ENCODE results near the gene NACA2. TPM values are rescaled to one million over a fixed set of nuclear protein-coding genes. Genes with fewer than 3 reads are reported as not detected.
"Not testable (repeated sequence)": the region's sequence is repeated elsewhere in the genome, so short reads cannot be mapped to it uniquely, and the experiment has no call there.

Gene NACA2
- total and polyA plus RNA-seq, 2 donors (not counting 1 experiment from before 2014, with no cell fraction given), result not detected

- H3K27ac ChIP-seq (ENCODE audit: low read length in 2 of 2); H3K4me3 ChIP-seq (ENCODE audit: control extremely low read depth in 1 of 5, extremely low read depth in 1 of 5, insufficient read depth in 1 of 5, low read depth in 2 of 5, low read length in 4 of 5); H3K4me1 ChIP-seq (ENCODE audit: control insufficient read depth in 2 of 2, insufficient read depth in 2 of 2, low read length in 2 of 2); CTCF ChIA-PET; ATAC-seq (ENCODE audit: low read depth); H3K36me3 ChIP-seq (replicated peaks in 1 of 2; ENCODE audit: control extremely low read depth in 1 of 2, control insufficient read depth in 1 of 2, extremely low read depth in 1 of 2, insufficient read depth in 2 of 2, low read length in 1 of 2); H3K9me3 Mint-ChIP-seq (ENCODE audit: insufficient read depth); H3K27me3 ChIP-seq (replicated peaks in 1 of 4; ENCODE audit: control extremely low read depth in 1 of 4, control insufficient read depth in 3 of 4, insufficient read depth in 4 of 4, low read length in 3 of 4); H3K79me2 ChIP-seq (ENCODE audit: control insufficient read depth, insufficient read depth, low read length); H3K4me3 Mint-ChIP-seq; DNase-seq; H2AFZ ChIP-seq (ENCODE audit: insufficient read depth, low read depth, low read length, poor library complexity, severe bottlenecking); intact Hi-C loops (cut with micrococcal nuclease); H4K20me1 ChIP-seq (ENCODE audit: control insufficient read depth, insufficient read depth, low read length, poor library complexity, severe bottlenecking); H3K27ac Mint-ChIP-seq; H3K4me2 ChIP-seq (replicated peaks; ENCODE audit: low read depth, low read length, poor library complexity, severe bottlenecking); POLR2A ChIA-PET; H3K4me1 Mint-ChIP-seq; H3K9me3 ChIP-seq (ENCODE audit: control extremely low read depth in 1 of 3, control insufficient read depth in 2 of 3, insufficient read depth in 1 of 3, low read length in 2 of 3); H3K9ac ChIP-seq (ENCODE audit: low read length): not testable (repeated sequence)
- peaks cover 19% of the 10 kb centered on the region for H3K27me3 Mint-ChIP-seq
- WGBS (ENCODE audit: insufficient coverage), result no CpG with 5 or more reads among the region's 5 CpGs
Measured at GRCh38 chr17:61566448-61566847, 24.6 kb downstream of the NACA2 start.

DNA sequence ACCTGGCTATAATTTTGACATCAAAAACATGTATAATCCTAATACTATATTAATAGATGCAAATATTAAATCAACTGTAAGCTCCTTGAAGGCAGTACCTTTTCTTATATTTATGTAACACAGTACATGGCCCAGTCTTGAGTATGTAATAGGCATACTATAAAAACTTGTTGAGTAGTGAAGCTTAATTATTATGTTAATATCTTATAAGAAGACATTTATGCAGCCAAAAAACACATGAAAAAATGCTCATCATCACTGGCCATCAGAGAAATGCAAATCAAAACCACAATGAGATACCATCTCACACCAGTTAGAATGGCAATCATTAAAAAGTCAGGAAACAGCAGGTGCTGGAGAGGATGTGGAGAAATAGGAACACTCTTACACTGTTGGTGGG, 25.2 kb downstream of the NACA2 start:
- H3K9me3 ChIP-seq (ENCODE audit: control extremely low read depth in 1 of 3, control insufficient read depth in 2 of 3, insufficient read depth in 1 of 3, low read length in 2 of 3); CTCF ChIA-PET; H3K9me3 Mint-ChIP-seq (ENCODE audit: insufficient read depth); H3K4me2 ChIP-seq (replicated peaks; ENCODE audit: low read depth, low read length, poor library complexity, severe bottlenecking); H3K4me1 ChIP-seq (ENCODE audit: control insufficient read depth in 2 of 2, insufficient read depth in 2 of 2, low read length in 2 of 2); H3K79me2 ChIP-seq (ENCODE audit: control insufficient read depth, insufficient read depth, low read length); ATAC-seq (ENCODE audit: low read depth); H3K27ac ChIP-seq (ENCODE audit: low read length in 2 of 2); H4K20me1 ChIP-seq (ENCODE audit: control insufficient read depth, insufficient read depth, low read length, poor library complexity, severe bottlenecking); H3K36me3 ChIP-seq (replicated peaks in 1 of 2; ENCODE audit: control extremely low read depth in 1 of 2, control insufficient read depth in 1 of 2, extremely low read depth in 1 of 2, insufficient read depth in 2 of 2, low read length in 1 of 2); H3K4me3 Mint-ChIP-seq; H3K4me1 Mint-ChIP-seq; H3K9ac ChIP-seq (ENCODE audit: low read length); DNase-seq; intact Hi-C loops (cut with micrococcal nuclease); POLR2A ChIA-PET; H3K4me3 ChIP-seq (ENCODE audit: control extremely low read depth in 1 of 5, extremely low read depth in 1 of 5, insufficient read depth in 1 of 5, low read depth in 2 of 5, low read length in 4 of 5); H3K27ac Mint-ChIP-seq; H2AFZ ChIP-seq (ENCODE audit: insufficient read depth, low read depth, low read length, poor library complexity, severe bottlenecking); H3K27me3 ChIP-seq (replicated peaks in 1 of 4; ENCODE audit: control extremely low read depth in 1 of 4, control insufficient read depth in 3 of 4, insufficient read depth in 4 of 4, low read length in 3 of 4): not testable (repeated sequence)
- peaks cover 25% of the 10 kb centered on the region for H3K27me3 Mint-ChIP-seq

GRCh38 chr17:61565213-61565612, 25.8 kb downstream of the NACA2 start:
- Mint-ChIP-seq H3K9me3 (ENCODE audit: insufficient read depth) (peaks cover under 1% of the 10 kb centered on the region), H3K27ac (no peak overlapping the region), H3K27me3 (peaks cover 29% of the 10 kb centered on the region), H3K4me3 (no peak overlapping the region), H3K4me1 (no peaks in the 10 kb centered on the region)
- ATAC-seq (ENCODE audit: low read depth), result no peak
- peaks cover 0 to 3% (median 0%) of the 10 kb centered on the region in 3 donors for H3K9me3 ChIP-seq (ENCODE audit: control extremely low read depth in 1 of 3, control insufficient read depth in 2 of 3, insufficient read depth in 1 of 3, low read length in 2 of 3)
- no peak for DNase-seq
- ChIA-PET CTCF (no interaction called here), POLR2A (no interaction called here)
- no peak for TF ChIP-seq EZH2 (IDR thresholded peaks at IDR 0.05; ENCODE audit: borderline replicate concordance, insufficient read depth, low read depth, low read length, poor library complexity, severe bottlenecking)
- TF ChIP-seq, protein P1, sequence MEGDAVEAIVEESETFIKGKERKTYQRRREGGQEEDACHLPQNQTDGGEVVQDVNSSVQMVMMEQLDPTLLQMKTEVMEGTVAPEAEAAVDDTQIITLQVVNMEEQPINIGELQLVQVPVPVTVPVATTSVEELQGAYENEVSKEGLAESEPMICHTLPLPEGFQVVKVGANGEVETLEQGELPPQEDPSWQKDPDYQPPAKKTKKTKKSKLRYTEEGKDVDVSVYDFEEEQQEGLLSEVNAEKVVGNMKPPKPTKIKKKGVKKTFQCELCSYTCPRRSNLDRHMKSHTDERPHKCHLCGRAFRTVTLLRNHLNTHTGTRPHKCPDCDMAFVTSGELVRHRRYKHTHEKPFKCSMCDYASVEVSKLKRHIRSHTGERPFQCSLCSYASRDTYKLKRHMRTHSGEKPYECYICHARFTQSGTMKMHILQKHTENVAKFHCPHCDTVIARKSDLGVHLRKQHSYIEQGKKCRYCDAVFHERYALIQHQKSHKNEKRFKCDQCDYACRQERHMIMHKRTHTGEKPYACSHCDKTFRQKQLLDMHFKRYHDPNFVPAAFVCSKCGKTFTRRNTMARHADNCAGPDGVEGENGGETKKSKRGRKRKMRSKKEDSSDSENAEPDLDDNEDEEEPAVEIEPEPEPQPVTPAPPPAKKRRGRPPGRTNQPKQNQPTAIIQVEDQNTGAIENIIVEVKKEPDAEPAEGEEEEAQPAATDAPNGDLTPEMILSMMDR (IDR thresholded peaks at IDR 0.05), result no peak
- WGBS (ENCODE audit: insufficient coverage), result 81% methylated on average over 2 of the region's 4 CpGs
- no peaks in the 10 kb centered on the region for H4K20me1 ChIP-seq (ENCODE audit: control insufficient read depth, insufficient read depth, low read length, poor library complexity, severe bottlenecking)
- H3K4me1 ChIP-seq (ENCODE audit: control insufficient read depth in 2 of 2, insufficient read depth in 2 of 2, low read length in 2 of 2), result no peaks in the 10 kb centered on the region
- H3K4me2 ChIP-seq (replicated peaks; ENCODE audit: low read depth, low read length, poor library complexity, severe bottlenecking), result no peak overlapping the region
- no peak overlapping the region for H3K4me3 ChIP-seq (ENCODE audit: control extremely low read depth in 1 of 5, extremely low read depth in 1 of 5, insufficient read depth in 1 of 5, low read depth in 2 of 5, low read length in 4 of 5)
- no peak overlapping the region for H3K9ac ChIP-seq (ENCODE audit: low read length)
- no peak overlapping the region for H3K27ac ChIP-seq (ENCODE audit: low read length in 2 of 2)
- intact Hi-C loops (cut with micrococcal nuclease), result no loop called here
- no peak overlapping the region for H2AFZ ChIP-seq (ENCODE audit: insufficient read depth, low read depth, low read length, poor library complexity, severe bottlenecking)
- no peaks in the 10 kb centered on the region for H3K79me2 ChIP-seq (ENCODE audit: control insufficient read depth, insufficient read depth, low read length)
- H3K36me3 ChIP-seq (replicated peaks in 1 of 2; ENCODE audit: control extremely low read depth in 1 of 2, control insufficient read depth in 1 of 2, extremely low read depth in 1 of 2, insufficient read depth in 2 of 2, low read length in 1 of 2), result no peaks in the 10 kb centered on the region
- peaks cover 0 to 4% (median 0%) of the 10 kb centered on the region in 4 experiments for H3K27me3 ChIP-seq (replicated peaks in 1 of 4; ENCODE audit: control extremely low read depth in 1 of 4, control insufficient read depth in 3 of 4, insufficient read depth in 4 of 4, low read length in 3 of 4)

Data from B cell (primary cell).